Sigmoid colon (tissue), 7 donors: Measurements from ENCODE around the gene PPM1F. TPM values are rescaled to one million over a fixed set of nuclear protein-coding genes. Genes with fewer than 3 reads are reported as not detected.
"Not testable (repeated sequence)": the region's sequence is repeated elsewhere in the genome, so short reads cannot be mapped to it uniquely, and the experiment has no call there.

Source experiments
- DNase-seq: peaks from one replicate; pipeline ENCODE4 v3.0.0-alpha.2; 2019
- H3K27ac ChIP-seq, 4 donors: fragments of 200-600 bp; sonication (generic); one replicate each; pipeline ENCODE4 v1.5.1; 2016 to 2019; ENCODE audit warnings: mild to moderate bottlenecking in 1 of 4
- H3K27me3 ChIP-seq, 3 donors: fragments of 200-600 bp; sonication (generic); one replicate each; pipeline ENCODE4 v1.5.1; 2019; ENCODE audit warnings: mild to moderate bottlenecking in 1 of 3
- H3K36me3 ChIP-seq, 4 donors: fragments of 200-600 bp; sonication (generic); one replicate each; pipeline ENCODE4 v1.5.1; 2016 to 2019
- H3K4me1 ChIP-seq, 4 donors: fragments of 200-600 bp; sonication (generic); one replicate each; pipeline ENCODE4 v1.5.1; 2017 to 2019
- H3K4me3 ChIP-seq, 4 donors: fragments of 200-600 bp; sonication (generic); one replicate each; pipeline ENCODE4 v1.5.1; 2017 to 2019; ENCODE audit warnings: mild to moderate bottlenecking in 2 of 4, moderate library complexity in 1 of 4
- H3K9me3 ChIP-seq, 4 donors: fragments of 200-600 bp in 3 of 4; sonication (generic) in 3 of 4; one replicate each; pipeline versions ENCODE4 v1.5.1 to v1.6.1; 2013 to 2019
- CTCF ChIP-seq, 4 experiments: fragments of 450-650 bp in 3 of 4; fragments of 200-600 bp in 1 of 4; IDR thresholded peaks; one replicate each; pipeline ENCODE4 v1.5.1; 2016 to 2019; ENCODE audit warnings: antibody characterized with exemption in 4 of 4, mild to moderate bottlenecking in 3 of 4, moderate library complexity in 2 of 4
- EP300 ChIP-seq, 4 donors: sonication (generic); formaldehyde crosslinking; IDR thresholded peaks; one replicate each; pipeline ENCODE4 v1.6.1; 2017; ENCODE audit warnings: antibody characterized with exemption in 4 of 4
- POLR2A ChIP-seq, 2 donors: fragments of 450-650 bp; IDR thresholded peaks; one replicate each; pipeline ENCODE4 v1.6.1; 2016; ENCODE audit warnings: antibody characterized with exemption in 2 of 2, mild to moderate bottlenecking in 2 of 2, moderate library complexity in 2 of 2
- POLR2AphosphoS5 ChIP-seq, 4 donors: sonication (generic); formaldehyde crosslinking; IDR thresholded peaks; one replicate each; pipeline ENCODE4 v1.6.1; 2017; ENCODE audit warnings: antibody characterized with exemption in 4 of 4
- WGBS, 2 donors: extraction: QIAGEN DNeasy Blood & Tissue Kit; methylation state at CpG; one replicate each; pipeline ENCODE4 v1.1.7; 2013; 5-methylcytosine and 5-hydroxymethylcytosine counted together
- intact Hi-C: fragments of 100-400 bp; cut with DNase I; formaldehyde crosslinking; loops from one replicate; pipeline ENCODE4 v1.15.1; 2023
- polyA plus RNA-seq, 3 donors: library from polyadenylated mRNA; stranded (reverse); fragments of 200-250 nt; gene quantifications; one replicate each; pipeline ENCODE4 v1.2.3, GENCODE V29; 2013
- total RNA-seq, 4 donors: library from RNA; depleted of rRNA; stranded (reverse); fragments of >200 nt; gene quantifications; one replicate each; pipeline ENCODE4 v1.1.0, GENCODE V29; 2016
- donor health status: healthy with polysubstance abuse.
- donor health status: Bipolar disorder and iron deficiency.
- donor health status: healthy.

PPM1F gene
- total and polyA plus RNA-seq, 7 donors, result 2.5 to 39.2 (median 20.3) TPM

GRCh38 chr22:21917959-21918261, 34.7 kb downstream of the PPM1F start:
- 88 to 91% methylated on average over 6 of the region's 6 CpGs for WGBS, 2 donors
- TF ChIP-seq EP300 (IDR thresholded peaks at IDR 0.05) (no peak), POLR2A (IDR thresholded peaks at IDR 0.05) (no peak), POLR2AphosphoS5 (IDR thresholded peaks at IDR 0.05) (no peak), CTCF (IDR thresholded peaks at IDR 0.05) (no peak)
- peaks cover 0 to 32% (median 0%) of the 10 kb centered on the region in 4 donors for H3K36me3 ChIP-seq
- DNase-seq, result no peak
- H3K4me1 ChIP-seq, result peaks cover 0 to 12% (median 10%) of the 10 kb centered on the region in 4 donors
- no peak overlapping the region for H3K4me3 ChIP-seq
- no peaks in the 10 kb centered on the region for H3K9me3 ChIP-seq
- no peak overlapping the region for H3K27ac ChIP-seq
- intact Hi-C loops, result no loop called here
- H3K27me3 ChIP-seq, result no peaks in the 10 kb centered on the region

- TF ChIP-seq POLR2A (IDR thresholded peaks at IDR 0.05) (no peak), EP300 (IDR thresholded peaks at IDR 0.05) (no peak), CTCF (IDR thresholded peaks at IDR 0.05) (no peak), POLR2AphosphoS5 (IDR thresholded peaks at IDR 0.05) (no peak)
- no peak for DNase-seq
- no peak overlapping the region for H3K4me3 ChIP-seq
- 72 to 77% methylated on average over 17 of the region's 17 CpGs for WGBS, 2 donors
- H3K4me1 ChIP-seq, result peaks cover 0 to 12% (median 10%) of the 10 kb centered on the region in 4 donors
- H3K36me3 ChIP-seq, result peaks cover 0 to 27% (median 0%) of the 10 kb centered on the region in 4 donors
- no peak overlapping the region for H3K27ac ChIP-seq
- intact Hi-C loops, result no loop called here
- no peaks in the 10 kb centered on the region for H3K9me3 ChIP-seq
- no peaks in the 10 kb centered on the region for H3K27me3 ChIP-seq
Measured at GRCh38 chr22:21917181-21917958, 35.3 kb downstream of the PPM1F start.

- H3K36me3 ChIP-seq, result peaks cover 0 to 20% (median 0%) of the 10 kb centered on the region in 4 donors
- DNase-seq, result no peak
- H3K27me3 ChIP-seq, result no peaks in the 10 kb centered on the region
- no peak overlapping the region for H3K27ac ChIP-seq
- TF ChIP-seq CTCF (IDR thresholded peaks at IDR 0.05) (no peak), POLR2A (IDR thresholded peaks at IDR 0.05) (no peak), POLR2AphosphoS5 (IDR thresholded peaks at IDR 0.05) (no peak), EP300 (IDR thresholded peaks at IDR 0.05) (no peak)
- no peak overlapping the region for H3K4me3 ChIP-seq
- intact Hi-C loops, result no loop called here
- H3K9me3 ChIP-seq, result no peaks in the 10 kb centered on the region
- H3K4me1 ChIP-seq, result peaks cover 0 to 12% (median 10%) of the 10 kb centered on the region in 4 donors
- 81 to 87% methylated on average over 4 of the region's 4 CpGs for WGBS, 2 donors
Measured at GRCh38 chr22:21916309-21916918, 36.2 kb downstream of the PPM1F start.

GRCh38 chr22:21915624-21916308, 36.9 kb downstream of the PPM1F start:
- WGBS, 2 donors, result 87% methylated on average over 4 of the region's 4 CpGs
- DNase-seq, result no peak
- intact Hi-C loops, result no loop called here
- Histone ChIP-seq H3K9me3 (no peaks in the 10 kb centered on the region), H3K4me1 (peaks cover 0 to 12% (median 10%) of the 10 kb centered on the region in 4 donors), H3K4me3 (no peak overlapping the region), H3K27me3 (no peaks in the 10 kb centered on the region), H3K27ac (no peak overlapping the region), H3K36me3 (peaks cover 0 to 14% (median 0%) of the 10 kb centered on the region in 4 donors)
- no peak for TF ChIP-seq POLR2A (IDR thresholded peaks at IDR 0.05)
- no peak for TF ChIP-seq POLR2AphosphoS5 (IDR thresholded peaks at IDR 0.05)
- TF ChIP-seq EP300 (IDR thresholded peaks at IDR 0.05), result no peak
- TF ChIP-seq CTCF (IDR thresholded peaks at IDR 0.05), result no peak

- 94 to 96% methylated on average over 8 of the region's 8 CpGs for WGBS, 2 donors
- intact Hi-C loops, DNase-seq, H3K27ac ChIP-seq, H3K9me3 ChIP-seq, H3K36me3 ChIP-seq, H3K27me3 ChIP-seq, H3K4me3 ChIP-seq: not testable (repeated sequence)
- peaks cover 0 to 12% (median 10%) of the 10 kb centered on the region in 4 donors for H3K4me1 ChIP-seq
Measured at GRCh38 chr22:21914033-21914642, 38.5 kb downstream of the PPM1F start.

- H3K27me3 ChIP-seq, intact Hi-C loops, H3K4me1 ChIP-seq, DNase-seq, H3K27ac ChIP-seq, H3K36me3 ChIP-seq, H3K9me3 ChIP-seq, H3K4me3 ChIP-seq: not testable (repeated sequence)
- 90 to 91% methylated on average over 4 of the region's 4 CpGs for WGBS, 2 donors
Measured at GRCh38 chr22:21910367-21910766, 42.3 kb downstream of the PPM1F start.
